K562 (cell line): Measurements from ENCODE around the gene ARHGEF6. TPM values are rescaled to one million over a fixed set of nuclear protein-coding genes. Genes with fewer than 3 reads are reported as not detected.

ENCODE experiments used
- ATAC-seq: fragments of 200-7000 bp; cut with Tn5 transposase; 3 replicates; pipeline ENCODE4 v1.9.1; 2020; ENCODE audit warnings: moderate library complexity
- BruUV-seq: library from RNA; stranded (reverse); fragments of 400-500 nt; replicated peaks from 2 replicates; lab custom pipeline; 2021; lab: Mats Ljungman, UMichigan
- CTCF ChIA-PET: fragments of 300-600 bp; formaldehyde crosslinking; extraction: SDS; loops from one replicate; lab custom pipeline; 2021; ENCODE audit warnings: low intra/inter-chr PET ratio; lab: Yijun Ruan, JAX
- POLR2A ChIA-PET: fragments of 300-600, 350-650 bp; sonication (Branson Sonifier 250); formaldehyde crosslinking; extraction: SDS; loops from one replicate; lab custom pipeline; 2021; ENCODE audit warnings: antibody characterized with exemption, inconsistent platforms; lab: Yijun Ruan, JAX
- DNase-seq, 4 experiments: peaks; one replicate each; pipeline versions ENCODE4 v3.0.0 to v3.0.0-alpha.2; 2011 to 2018; ENCODE audit warnings: low spot score in 3 of 4, mixed read lengths in 3 of 4; ENCODE audit errors: extremely low read depth in 1 of 4
- FAIRE-seq: peaks from 2 replicates; lab custom pipeline; 2011; peaks lifted over from hg19 to GRCh38; lab: Jason Lieb, UNC
- H2AFZ ChIP-seq: 2 replicates; pipeline ENCODE4 v1.6.0; 2011; ENCODE audit warnings: low read depth, low read length, control low read depth, inconsistent platforms
- H3K27ac ChIP-seq: fragments of 200-600 bp; 3 replicates; pipeline ENCODE4 v1.8.0; 2011; ENCODE audit warnings: low read depth, mild to moderate bottlenecking, control low read depth, inconsistent platforms, low read length, moderate library complexity, mixed read lengths; ENCODE audit errors: extremely low read depth
- H3K27me3 ChIP-seq, 2 experiments: fragments of 300-600 bp in 1 of 2; 2 replicates in 1 of 2; 3 replicates in 1 of 2; pipeline versions ENCODE4 v1.6.0 to v1.8.0; 2011; ENCODE audit warnings: inconsistent platforms in 2 of 2, low read length in 2 of 2, mild to moderate bottlenecking in 1 of 2, mixed read lengths in 1 of 2, moderate library complexity in 1 of 2; ENCODE audit not compliant: control insufficient read depth in 2 of 2, insufficient read depth in 2 of 2
- H3K36me3 ChIP-seq: fragments of 300-600 bp; 3 replicates; pipeline ENCODE4 v1.8.0; 2011; ENCODE audit warnings: mild to moderate bottlenecking, low read length, inconsistent platforms; ENCODE audit not compliant: control insufficient read depth, insufficient read depth
- H3K4me1 ChIP-seq, 2 experiments: fragments of 200-600 bp in 1 of 2; replicated peaks in 1 of 2; 2 replicates in 1 of 2; 3 replicates in 1 of 2; pipeline versions ENCODE4 v1.5.1 to v1.8.0; 2011; ENCODE audit warnings: inconsistent platforms in 2 of 2, low read length in 2 of 2, mild to moderate bottlenecking in 1 of 2, mixed read lengths in 1 of 2, moderate library complexity in 1 of 2; ENCODE audit not compliant: control insufficient read depth in 2 of 2, insufficient read depth in 2 of 2
- H3K4me2 ChIP-seq: 2 replicates; pipeline ENCODE4 v1.6.1; 2011; ENCODE audit warnings: low read length, control low read depth, inconsistent platforms, mixed read lengths; ENCODE audit not compliant: insufficient read depth
- H3K4me3 ChIP-seq: fragments of 200-600 bp; sonication (generic), shearing (Covaris generic); 2 replicates; pipeline ENCODE4 v1.5.1; 2016; ENCODE audit warnings: control low read depth, inconsistent platforms
- H3K79me2 ChIP-seq: fragments of 200-600 bp; 3 replicates; pipeline ENCODE4 v1.8.0; 2011; ENCODE audit warnings: low read length, inconsistent platforms; ENCODE audit not compliant: control insufficient read depth, insufficient read depth
- H3K9ac ChIP-seq, 2 experiments: 2 replicates each; pipeline versions ENCODE4 v1.6.0 to v1.6.1; 2011; ENCODE audit warnings: low read depth in 2 of 2, low read length in 2 of 2, control low read depth in 1 of 2, inconsistent platforms in 1 of 2, mild to moderate bottlenecking in 1 of 2, mixed read lengths in 1 of 2; ENCODE audit not compliant: insufficient read depth in 1 of 2
- H3K9me1 ChIP-seq: one replicate; pipeline ENCODE4 v1.6.0; 2011; ENCODE audit warnings: inconsistent platforms, mild to moderate bottlenecking, low read length, moderate library complexity; ENCODE audit not compliant: control insufficient read depth, insufficient read depth
- H3K9me3 ChIP-seq: replicated peaks from 2 replicates; pipeline ENCODE4 v1.5.1; 2011; ENCODE audit warnings: low read depth, low read length, inconsistent platforms; ENCODE audit not compliant: control insufficient read depth, insufficient read depth
- H4K20me1 ChIP-seq: replicated peaks from 2 replicates; pipeline ENCODE4 v1.6.1; 2011; ENCODE audit warnings: low read length, inconsistent platforms, mixed read lengths; ENCODE audit not compliant: control insufficient read depth, insufficient read depth
- ATF7 ChIP-seq: fragments of 450-650 bp; IDR thresholded peaks from 2 replicates; pipeline ENCODE4 v1.7.1; 2014; ENCODE audit warnings: mild to moderate bottlenecking, moderate library complexity
- CBFA2T3 ChIP-seq: fragments of 450-650 bp; IDR thresholded peaks from 2 replicates; pipeline ENCODE4 v1.6.1; 2017
- DNMT1 ChIP-seq: fragments of 450-650 bp; IDR thresholded peaks from 2 replicates; pipeline ENCODE4 v1.6.1; 2016; ENCODE audit warnings: antibody characterized with exemption, mild to moderate bottlenecking
- HLTF ChIP-seq: fragments of 450-650 bp; IDR thresholded peaks from 2 replicates; pipeline ENCODE4 v1.6.1; 2016
- HMGN3 ChIP-seq: IDR thresholded peaks from 2 replicates; pipeline ENCODE4 v1.6.1; 2011; ENCODE audit warnings: borderline replicate concordance, low read depth, mild to moderate bottlenecking, mixed read lengths, low read length; ENCODE audit not compliant: insufficient read length; ENCODE audit errors: extremely low read depth
- KDM2B ChIP-seq: fragments of 250-450 bp; sonication (Bioruptor Pico); IDR thresholded peaks from 2 replicates; pipeline ENCODE4 v1.8.0; 2021; ENCODE audit warnings: mild to moderate bottlenecking, moderate library complexity
- MCM3 ChIP-seq: fragments of 450-650 bp; IDR thresholded peaks from 2 replicates; pipeline ENCODE4 v1.6.1; 2016
- NBN ChIP-seq: fragments of 450-650 bp; IDR thresholded peaks from 2 replicates; pipeline ENCODE4 v1.6.1; 2016; ENCODE audit warnings: low read depth, mild to moderate bottlenecking
- NR2F6 ChIP-seq: fragments of 450-650 bp; formaldehyde crosslinking; IDR thresholded peaks from 2 replicates; pipeline ENCODE4 v1.4.0; 2020; ENCODE audit warnings: mild to moderate bottlenecking
- POU5F1 ChIP-seq: fragments of 150-350 bp; IDR thresholded peaks from 2 replicates; pipeline ENCODE4 v1.6.1; 2014; ENCODE audit warnings: borderline replicate concordance, low read length, low read depth, mild to moderate bottlenecking; ENCODE audit not compliant: partially characterized antibody
- TAF7 ChIP-seq: fragments of 450-650 bp; IDR thresholded peaks from 2 replicates; pipeline ENCODE4 v1.6.1; 2016; ENCODE audit warnings: missing genetic modification characterization, missing compliant biosample characterization
- U2AF2 ChIP-seq: fragments of 200-400 bp; formaldehyde crosslinking; optimal IDR thresholded peaks from 2 replicates; pipeline ENCODE3; 2017; ENCODE audit warnings: low read depth, mild to moderate bottlenecking, low read length
- WGBS: fragments of 100-300 bp; shearing (Covaris generic); methylation state at CpG from one replicate; pipeline ENCODE4 v1.1.6; 2016; ENCODE audit warnings: low coverage, mixed read lengths; ENCODE audit not compliant: insufficient coverage; ENCODE audit errors: missing lambda C conversion rate; 5-methylcytosine and 5-hydroxymethylcytosine counted together
- in situ Hi-C: fragments of 300-500 bp; cut with MboI; formaldehyde crosslinking; loops from 4 replicates; pipeline ENCODE4 v1.15.0; 2018; ENCODE audit warnings: inconsistent platforms, mixed read lengths
- intact Hi-C: fragments of 100-400 bp; cut with micrococcal nuclease; formaldehyde crosslinking; loops from 2 replicates; pipeline ENCODE4 v1.14.2; 2022
- polyA plus RNA-seq, 8 experiments: library from polyadenylated mRNA; depleted of rRNA in 4 of 8; stranded (reverse) in 5 of 8; unstranded in 3 of 8; fragments of >200 nt; fragmentation: Nextera tagmentation in 2 of 8; fragmentation: Illumina TruSeq in 1 of 8; extraction: Ambion mirVana in 2 of 8; extraction: Trizol in 1 of 8; gene quantifications; 2 replicates each; pipeline versions ENCODE4 v1.2.1 to v1.2.3, GENCODE V29; 2011 to 2014; ENCODE audit warnings: inconsistent platforms in 1 of 8, missing spikeins in 1 of 8
- total RNA-seq, 7 experiments: library from RNA; depleted of rRNA in 6 of 7; stranded (reverse); fragments of >200 nt in 6 of 7; fragmentation: Illumina TruSeq in 2 of 7; extraction: Trizol in 2 of 7; gene quantifications; 2 replicates each; pipeline versions ENCODE4 v1.2.1 to v1.2.3, GENCODE V29; 2011 to 2021; ENCODE audit warnings: low replicate concordance in 1 of 7
- TF ChIP-seq, protein P1 (sequence below): sonication (generic); formaldehyde crosslinking; IDR thresholded peaks from 2 replicates; pipeline ENCODE4 v1.8.0; 2023; ENCODE audit warnings: mild to moderate bottlenecking, missing genetic modification reagents

Gene ARHGEF6
- total and polyA plus RNA-seq, 9 of the 15 experiments (the other 6 are each of a cell fraction or from before 2014, with no cell fraction given): 2.9 to 22.1 (median 13.3) TPM

DNA sequence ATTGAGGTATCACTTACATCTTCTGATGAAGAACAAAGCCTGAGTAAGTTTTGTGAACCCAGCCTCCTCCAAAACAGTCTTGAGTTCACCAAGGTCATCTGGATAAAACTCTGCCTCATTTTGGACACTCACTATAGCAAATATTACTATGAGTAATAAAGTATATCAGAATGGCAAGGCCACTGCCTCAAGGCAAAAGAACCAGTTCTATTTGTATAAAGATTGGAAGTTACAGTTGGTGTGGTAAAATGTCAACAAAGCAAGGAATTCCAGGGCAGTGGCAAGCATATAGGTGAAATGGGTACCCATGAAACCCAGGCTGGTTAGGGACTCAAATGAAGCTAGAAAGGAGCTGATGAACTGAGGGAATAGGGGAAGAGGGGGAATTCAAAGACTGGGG, 2.4 kb upstream of the ARHGEF6 start (continued):
- TF ChIP-seq DNMT1 (no peak), HLTF (no peak), HMGN3 (no peak), U2AF2 (no peak), NR2F6 (CRISPR knock-in tag) (no peak), ATF7 (no peak)
- TF ChIP-seq, protein P1, sequence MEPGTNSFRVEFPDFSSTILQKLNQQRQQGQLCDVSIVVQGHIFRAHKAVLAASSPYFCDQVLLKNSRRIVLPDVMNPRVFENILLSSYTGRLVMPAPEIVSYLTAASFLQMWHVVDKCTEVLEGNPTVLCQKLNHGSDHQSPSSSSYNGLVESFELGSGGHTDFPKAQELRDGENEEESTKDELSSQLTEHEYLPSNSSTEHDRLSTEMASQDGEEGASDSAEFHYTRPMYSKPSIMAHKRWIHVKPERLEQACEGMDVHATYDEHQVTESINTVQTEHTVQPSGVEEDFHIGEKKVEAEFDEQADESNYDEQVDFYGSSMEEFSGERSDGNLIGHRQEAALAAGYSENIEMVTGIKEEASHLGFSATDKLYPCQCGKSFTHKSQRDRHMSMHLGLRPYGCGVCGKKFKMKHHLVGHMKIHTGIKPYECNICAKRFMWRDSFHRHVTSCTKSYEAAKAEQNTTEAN (CRISPR knock-in tag): no peak

- no peak overlapping the region for H3K4me3 ChIP-seq
- FAIRE-seq (no peak), DNase-seq (no peak), ATAC-seq (no peak; the same call in 2 of the 3 replicates)
- no peaks in the 10 kb centered on the region for H3K79me2 ChIP-seq
- POLR2A ChIA-PET: no interaction called here
- H3K36me3 ChIP-seq: no peaks in the 10 kb centered on the region
- no peaks in the 10 kb centered on the region for H3K9me3 ChIP-seq
- H3K9ac ChIP-seq: no peak overlapping the region; a peak in 1 of 4 replicates
- TF ChIP-seq NBN (no peak), MCM3 (no peak), KDM2B (CRISPR knock-in tag) (no peak), TAF7 (tag) (no peak), POU5F1 (no peak), CBFA2T3 (no peak)
- peak overlapping the region; percentile 45; the same call in 1 of the 2 replicates for H3K4me2 ChIP-seq
- no peaks in the 10 kb centered on the region for H3K27me3 ChIP-seq
- in situ Hi-C loops: no loop called here
- H2AFZ ChIP-seq: peak overlapping the region; percentile 61; the same call in 1 of the 2 replicates
- peaks cover 0 to 21% of the 10 kb centered on the region in 2 experiments; a peak in 4 of 5 replicates for H3K4me1 ChIP-seq
- no peaks in the 10 kb centered on the region for H4K20me1 ChIP-seq
- WGBS: 22% methylated on average over 6 of the region's 9 CpGs
- H3K27ac ChIP-seq: no peak overlapping the region
- intact Hi-C loops: no loop called here
- CTCF ChIA-PET: no interaction called here
- BruUV-seq: no TSS peak
- H3K9me1 ChIP-seq: no peaks in the 10 kb centered on the region
Measured at GRCh38 chrX:136781180-136781797, 557 bp upstream of the ARHGEF6 start.
